WTC11 (cell line): ENCODE results near the gene ROBO1.

Experiments
- NR1H2 ChIP-seq: sonication (generic); formaldehyde crosslinking; IDR thresholded peaks from 2 replicates; pipeline ENCODE4 v1.9.0; 2021; ENCODE audit warnings: mild to moderate bottlenecking, moderate library complexity, missing genetic modification reagents
- ZNF317 ChIP-seq: sonication (generic); formaldehyde crosslinking; IDR thresholded peaks from 2 replicates; pipeline ENCODE4 v1.8.1; 2023; ENCODE audit warnings: low read depth, mild to moderate bottlenecking, moderate library complexity, missing genetic modification reagents, borderline replicate concordance
- TF ChIP-seq, protein P1 (sequence below): fragments of 200-600 bp; IDR thresholded peaks from 2 replicates; pipeline ENCODE4 v1.8.0; 2022; ENCODE audit warnings: antibody characterized with exemption

GRCh38 chr3:79057756-79058155, 710.0 kb downstream of the ROBO1 start:
- TF ChIP-seq, protein P1, sequence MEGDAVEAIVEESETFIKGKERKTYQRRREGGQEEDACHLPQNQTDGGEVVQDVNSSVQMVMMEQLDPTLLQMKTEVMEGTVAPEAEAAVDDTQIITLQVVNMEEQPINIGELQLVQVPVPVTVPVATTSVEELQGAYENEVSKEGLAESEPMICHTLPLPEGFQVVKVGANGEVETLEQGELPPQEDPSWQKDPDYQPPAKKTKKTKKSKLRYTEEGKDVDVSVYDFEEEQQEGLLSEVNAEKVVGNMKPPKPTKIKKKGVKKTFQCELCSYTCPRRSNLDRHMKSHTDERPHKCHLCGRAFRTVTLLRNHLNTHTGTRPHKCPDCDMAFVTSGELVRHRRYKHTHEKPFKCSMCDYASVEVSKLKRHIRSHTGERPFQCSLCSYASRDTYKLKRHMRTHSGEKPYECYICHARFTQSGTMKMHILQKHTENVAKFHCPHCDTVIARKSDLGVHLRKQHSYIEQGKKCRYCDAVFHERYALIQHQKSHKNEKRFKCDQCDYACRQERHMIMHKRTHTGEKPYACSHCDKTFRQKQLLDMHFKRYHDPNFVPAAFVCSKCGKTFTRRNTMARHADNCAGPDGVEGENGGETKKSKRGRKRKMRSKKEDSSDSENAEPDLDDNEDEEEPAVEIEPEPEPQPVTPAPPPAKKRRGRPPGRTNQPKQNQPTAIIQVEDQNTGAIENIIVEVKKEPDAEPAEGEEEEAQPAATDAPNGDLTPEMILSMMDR: no peak
- TF ChIP-seq ZNF317 (CRISPR knock-in tag): no peak
- TF ChIP-seq NR1H2: no peak
